Small intestine (tissue), 7 donors: ENCODE data around the gene POLN. TPM values are rescaled to one million over a fixed set of nuclear protein-coding genes. Genes with fewer than 3 reads are reported as not detected.

Experiments used
- DNase-seq, 2 donors: peaks; one replicate each; pipeline versions ENCODE4 v3.0.0 to v3.0.0-alpha.2; 2013
- FAIRE-seq: peaks from 2 replicates; lab custom pipeline; 2012; peaks lifted over from hg19 to GRCh38; lab: Jason Lieb, UNC
- H3K27ac ChIP-seq, 3 donors: one replicate each; pipeline ENCODE4 v1.5.1; 2013; ENCODE audit warnings: low read length in 2 of 3, mild to moderate bottlenecking in 2 of 3, control low read depth in 1 of 3, inconsistent platforms in 1 of 3, low read depth in 1 of 3, moderate library complexity in 1 of 3
- H3K27me3 ChIP-seq, 3 donors: one replicate each; pipeline ENCODE4 v1.6.1; 2013; ENCODE audit warnings: low read length in 3 of 3, inconsistent platforms in 1 of 3; ENCODE audit not compliant: control insufficient read depth in 3 of 3, insufficient read depth in 3 of 3
- H3K36me3 ChIP-seq, 3 donors: one replicate each; pipeline ENCODE4 v1.6.1; 2013; ENCODE audit warnings: low read length in 3 of 3, inconsistent platforms in 1 of 3, low read depth in 1 of 3, mild to moderate bottlenecking in 1 of 3, moderate library complexity in 1 of 3; ENCODE audit not compliant: control insufficient read depth in 3 of 3, insufficient read depth in 2 of 3
- H3K4me1 ChIP-seq, 3 donors: one replicate each; pipeline ENCODE4 v1.6.1; 2013; ENCODE audit warnings: low read length in 2 of 3, inconsistent platforms in 1 of 3, low read depth in 1 of 3, mild to moderate bottlenecking in 1 of 3, moderate library complexity in 1 of 3; ENCODE audit not compliant: control insufficient read depth in 3 of 3, insufficient read depth in 2 of 3
- H3K4me3 ChIP-seq, 3 donors: one replicate each; pipeline ENCODE4 v1.5.1; 2013; ENCODE audit warnings: low read length in 3 of 3, control low read depth in 1 of 3, inconsistent platforms in 1 of 3, low read depth in 1 of 3, mild to moderate bottlenecking in 1 of 3, moderate library complexity in 1 of 3
- H3K9me3 ChIP-seq, 2 donors: one replicate each; pipeline ENCODE4 v1.6.1; 2013; ENCODE audit warnings: low read depth in 1 of 2, low read length in 1 of 2; ENCODE audit not compliant: control insufficient read depth in 2 of 2, insufficient read depth in 1 of 2
- WGBS, 3 donors: extraction: QIAGEN DNeasy Blood & Tissue Kit; methylation state at CpG; one replicate each; pipeline ENCODE4 v1.1.7; 2013; 5-methylcytosine and 5-hydroxymethylcytosine counted together
- polyA plus RNA-seq, 4 donors: library from polyadenylated mRNA; stranded (reverse) in 3 of 4; unstranded in 1 of 4; fragments of 200-250 nt in 3 of 4; fragments of 120-200 nt in 1 of 4; gene quantifications; one replicate each; pipeline versions ENCODE4 v1.2.1 to v1.2.3, GENCODE V29; 2013
- donor health status: healthy with polysubstance abuse.
- donor health status: control.
- donor health status: control.
- donor health status: Bipolar disorder and iron deficiency.
- donor health status: healthy.

POLN gene
- polyA plus RNA-seq, 4 donors: 0.89 to 2.2 (median 1.2) TPM

DNA sequence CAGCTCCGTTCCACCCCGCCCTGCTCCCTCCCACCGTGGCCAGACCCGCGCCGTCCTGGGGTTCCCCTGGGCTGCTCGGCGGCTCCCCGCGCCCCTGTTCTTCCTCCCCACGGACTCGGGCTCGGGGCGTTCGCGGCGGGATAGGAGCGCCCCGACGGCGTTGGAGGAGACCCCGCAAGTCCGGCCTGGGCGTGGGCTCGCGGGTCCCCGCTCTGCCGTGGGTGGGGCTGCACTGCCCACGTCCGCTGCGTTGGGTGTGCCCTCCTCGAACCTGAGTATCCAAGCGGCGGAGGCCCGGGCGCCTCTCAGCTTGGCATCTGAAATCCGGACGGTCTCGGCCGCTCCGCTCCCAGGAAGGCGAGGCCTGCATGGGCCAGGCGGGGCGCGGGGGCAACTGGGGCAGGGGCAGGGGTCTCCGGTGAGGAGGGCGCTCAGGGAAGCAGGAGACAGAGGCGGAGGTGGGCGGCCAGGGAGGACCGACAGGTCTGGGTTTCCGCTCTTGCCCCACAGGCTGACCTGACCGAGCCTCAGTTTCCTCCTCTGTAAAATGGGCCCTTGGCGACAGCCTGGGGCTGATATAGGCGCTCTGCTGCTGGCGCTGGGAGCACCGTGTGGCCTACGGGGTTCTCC lies 194.8 kb downstream of the POLN start:
- 32 to 40% (median 35%) methylated on average over 37 to 57 of the region's 57 CpGs for WGBS, 3 donors
- no peak for DNase-seq
- Histone ChIP-seq H3K4me1 (no peaks in the 10 kb centered on the region), H3K27ac (no peak overlapping the region), H3K36me3 (peaks cover 0 to 3% (median 0%) of the 10 kb centered on the region in 3 donors), H3K4me3 (no peak overlapping the region), H3K9me3 (peaks cover 0 to 3% of the 10 kb centered on the region in 2 donors), H3K27me3 (peaks cover 0 to 38% (median 0%) of the 10 kb centered on the region in 3 donors)
- FAIRE-seq: no peak

DNA sequence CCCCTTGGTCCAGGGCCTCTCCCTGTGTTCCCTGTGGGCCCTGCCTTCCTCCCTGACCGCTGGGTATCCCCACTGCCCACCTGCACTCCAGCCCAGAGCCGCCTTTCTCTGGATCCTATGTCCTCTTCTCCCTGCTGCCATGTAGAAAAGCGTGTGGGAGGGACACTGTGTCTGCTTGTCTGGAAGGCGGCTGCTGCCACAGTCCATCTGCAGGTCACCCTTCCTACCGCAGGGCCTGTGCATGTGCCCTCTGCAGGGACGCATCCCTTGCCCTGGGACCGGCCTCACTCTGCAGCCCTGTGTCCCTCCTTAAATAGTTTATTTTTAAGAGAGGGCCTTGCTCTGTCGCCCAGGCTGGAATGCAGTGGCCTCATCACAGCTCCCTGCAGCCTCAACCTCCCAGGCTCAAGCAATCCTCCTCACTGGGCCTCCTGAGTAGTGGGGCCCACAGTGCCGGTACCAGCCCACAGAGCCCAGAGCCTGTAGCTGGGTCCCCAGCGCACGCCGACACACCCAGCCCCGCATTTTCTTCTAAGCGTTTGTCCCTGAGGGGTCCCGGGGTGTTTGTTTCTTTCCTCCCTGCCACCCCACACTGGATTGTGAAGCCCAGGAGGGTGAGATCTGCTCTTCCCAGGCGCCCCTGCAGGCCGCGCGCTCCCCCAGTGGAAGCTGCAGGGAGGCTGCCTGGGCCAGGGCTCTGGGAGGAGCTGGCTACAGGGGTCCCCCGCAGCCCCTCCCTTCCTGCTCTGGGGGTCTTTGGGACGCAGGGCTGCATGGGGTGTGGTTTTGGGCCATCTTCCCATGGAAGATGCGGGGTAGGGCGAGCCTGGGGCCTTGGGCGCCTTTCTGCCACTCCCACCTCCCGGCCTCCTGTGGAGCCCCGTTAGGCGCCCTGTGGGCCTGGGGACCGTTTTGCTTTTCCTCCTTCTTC lies 195.6 kb downstream of the POLN start:
- Histone ChIP-seq H3K36me3 (peaks cover 0 to 3% (median 0%) of the 10 kb centered on the region in 3 donors), H3K27ac (no peak overlapping the region), H3K4me1 (peaks cover 0 to 5% (median 0%) of the 10 kb centered on the region in 3 donors), H3K9me3 (peaks cover 0 to 3% of the 10 kb centered on the region in 2 donors), H3K4me3 (no peak overlapping the region), H3K27me3 (peaks cover 0 to 45% (median 2%) of the 10 kb centered on the region in 3 donors)
- no peak for DNase-seq
- 62 to 83% (median 75%) methylated on average over 19 to 28 of the region's 28 CpGs for WGBS, 3 donors
- no peak for FAIRE-seq

DNA sequence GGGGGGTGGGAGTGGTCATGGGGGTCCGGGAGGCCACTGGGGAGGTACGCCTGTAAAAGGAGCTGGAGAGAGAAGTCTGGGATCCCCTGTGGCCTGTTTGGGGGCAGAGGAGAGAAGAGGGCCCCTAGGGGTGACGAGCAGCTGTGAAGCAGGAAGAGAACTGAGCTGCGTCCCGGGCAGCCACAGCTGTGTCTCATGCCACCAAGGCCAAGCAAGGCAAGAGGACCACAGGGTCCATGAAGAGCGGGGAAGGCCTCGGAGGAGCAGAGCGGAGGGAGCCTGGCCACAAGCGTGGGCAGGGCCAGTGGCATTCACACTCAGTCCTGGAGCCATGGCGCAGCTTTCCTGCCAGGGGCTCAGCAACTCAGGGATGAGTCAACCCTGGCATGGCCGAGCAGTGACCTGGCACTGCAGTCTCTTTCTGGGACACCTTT lies 196.4 kb downstream of the POLN start:
- H3K27ac ChIP-seq: no peak overlapping the region
- 66 to 74% (median 68%) methylated on average over 11 of the region's 11 CpGs for WGBS, 3 donors
- H3K27me3 ChIP-seq: peaks cover 0 to 51% (median 2%) of the 10 kb centered on the region in 3 donors
- H3K4me1 ChIP-seq: peaks cover 0 to 5% (median 2%) of the 10 kb centered on the region in 3 donors
- H3K4me3 ChIP-seq: no peak overlapping the region
- peaks cover 0 to 3% of the 10 kb centered on the region in 2 donors for H3K9me3 ChIP-seq
- FAIRE-seq: no peak
- DNase-seq: no peak
- peaks cover 0 to 3% (median 0%) of the 10 kb centered on the region in 3 donors for H3K36me3 ChIP-seq

DNA sequence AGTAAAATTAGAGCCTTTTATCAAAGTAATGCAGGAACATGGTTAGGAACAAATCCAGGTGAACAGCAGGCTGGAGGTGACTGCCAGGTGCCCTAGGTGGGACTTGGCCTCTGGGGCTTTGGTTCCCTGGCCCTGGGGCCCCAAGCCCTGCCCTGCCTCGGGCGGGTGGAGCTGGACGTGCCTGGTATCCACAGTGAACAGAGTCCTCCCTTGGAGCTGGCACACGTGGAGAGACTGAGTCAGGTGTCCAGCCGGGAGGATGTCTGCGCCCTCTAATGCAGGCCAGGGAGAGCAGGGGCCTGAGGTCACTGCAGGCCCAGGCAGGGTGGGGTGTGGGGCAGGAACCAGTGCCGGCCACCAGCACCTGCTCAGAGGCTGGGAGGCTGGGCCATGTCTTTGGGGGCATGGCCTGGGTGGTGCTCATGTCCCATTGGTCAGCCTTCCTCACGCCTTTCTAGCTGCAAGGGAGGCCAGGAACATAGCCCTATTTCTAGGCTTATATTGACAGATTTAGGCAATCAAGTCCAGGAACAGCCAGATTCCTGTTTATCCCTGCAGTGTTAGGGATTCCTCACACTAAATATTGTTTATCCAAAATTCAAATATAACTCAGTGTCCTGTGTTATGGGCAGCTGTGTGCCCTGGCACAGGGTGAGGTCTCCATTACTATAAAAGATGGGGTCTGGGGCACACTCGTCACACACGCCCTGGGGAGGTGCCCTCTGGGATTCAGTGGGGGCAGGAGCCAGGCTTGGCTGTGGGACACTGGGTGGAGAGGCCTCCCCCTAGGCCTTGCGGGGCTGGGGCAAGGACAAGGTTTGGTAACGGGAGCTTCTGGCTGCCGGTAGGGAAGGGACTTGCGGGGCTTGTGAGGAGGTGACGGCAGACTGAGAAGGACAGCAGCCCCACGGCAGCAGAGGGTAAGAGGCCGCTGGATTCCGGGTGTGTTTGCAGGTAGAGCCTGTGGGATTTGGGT lies 197.1 kb downstream of the POLN start:
- WGBS, 3 donors: 80 to 88% (median 84%) methylated on average over 18 of the region's 18 CpGs
- H3K4me1 ChIP-seq: peaks cover 0 to 5% (median 2%) of the 10 kb centered on the region in 3 donors
- DNase-seq (no peak), FAIRE-seq (no peak)
- peaks cover 0 to 3% (median 0%) of the 10 kb centered on the region in 3 donors for H3K36me3 ChIP-seq
- peaks cover 0 to 54% (median 2%) of the 10 kb centered on the region in 3 donors for H3K27me3 ChIP-seq
- peaks cover 0 to 3% of the 10 kb centered on the region in 2 donors for H3K9me3 ChIP-seq
- no peak overlapping the region for H3K27ac ChIP-seq
- H3K4me3 ChIP-seq: no peak overlapping the region

DNA sequence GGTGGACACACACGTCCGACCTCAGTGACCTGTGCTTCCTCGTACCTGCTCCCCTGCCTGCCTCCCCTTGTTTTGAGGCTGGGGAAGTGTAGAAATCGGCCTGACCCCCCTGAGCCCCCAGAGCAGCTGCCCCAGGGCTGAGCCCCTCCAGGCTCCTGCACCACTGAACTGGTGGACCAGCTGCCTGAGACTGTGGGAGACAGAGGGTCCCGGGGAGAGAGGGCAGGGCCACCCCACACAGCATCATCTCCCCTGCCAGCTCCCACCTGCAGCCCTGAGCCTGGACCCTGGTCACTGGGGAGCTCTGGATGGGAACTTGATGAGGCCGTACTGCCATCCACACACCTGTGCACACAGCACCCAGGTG lies 197.8 kb downstream of the POLN start:
- Histone ChIP-seq H3K36me3 (peaks cover 0 to 3% (median 0%) of the 10 kb centered on the region in 3 donors), H3K4me3 (no peak overlapping the region), H3K4me1 (peaks cover 0 to 5% (median 2%) of the 10 kb centered on the region in 3 donors), H3K27me3 (peaks cover 0 to 52% (median 2%) of the 10 kb centered on the region in 3 donors), H3K9me3 (peaks cover 0 to 3% of the 10 kb centered on the region in 2 donors), H3K27ac (no peak overlapping the region)
- no peak for DNase-seq
- FAIRE-seq: no peak
- WGBS, 3 donors: 41 to 81% (median 61%) methylated on average over 6 of the region's 6 CpGs

DNA sequence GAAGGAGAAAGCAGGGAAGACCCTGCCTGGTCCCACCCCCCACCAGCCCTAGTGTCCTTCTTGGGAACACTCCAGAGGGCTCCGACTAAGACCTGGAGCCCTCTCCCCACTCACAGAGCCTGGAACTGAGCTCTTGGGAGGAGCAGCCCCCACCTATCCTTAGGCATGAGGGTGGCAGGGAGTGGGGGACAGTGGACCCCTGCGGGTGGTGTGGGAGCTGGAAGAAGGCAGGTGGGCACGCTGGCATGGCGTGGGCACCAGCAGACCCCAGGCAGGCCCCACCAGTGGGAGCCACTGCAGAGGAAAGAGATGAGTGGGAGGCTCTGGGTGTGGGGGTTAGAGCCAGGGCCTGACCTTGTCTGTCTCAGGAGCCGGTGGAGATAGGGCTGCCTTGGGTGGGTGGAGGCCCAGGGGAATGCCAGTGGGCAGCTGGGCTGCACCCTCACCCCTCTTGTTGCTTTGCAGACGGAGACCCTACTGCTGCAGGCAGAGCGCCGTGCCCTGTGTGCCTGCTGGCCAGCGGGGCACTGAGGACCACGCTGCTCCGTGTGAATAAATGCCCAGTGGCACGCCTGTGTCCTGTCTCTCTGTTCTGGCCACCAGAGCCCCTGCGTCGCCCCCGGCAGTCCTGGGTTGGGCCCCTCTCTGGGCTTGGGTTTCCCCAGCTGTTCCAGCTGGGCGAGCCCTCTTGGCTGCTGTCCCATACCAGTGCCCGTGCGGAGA lies 198.4 kb downstream of the POLN start:
- DNase-seq (no peak), FAIRE-seq (no peak)
- no peak overlapping the region for H3K4me3 ChIP-seq
- H3K27me3 ChIP-seq: peaks cover 0 to 54% (median 2%) of the 10 kb centered on the region in 3 donors
- WGBS, 3 donors: 70 to 89% (median 74%) methylated on average over 17 to 18 of the region's 18 CpGs
- H3K4me1 ChIP-seq: peaks cover 0 to 5% (median 2%) of the 10 kb centered on the region in 3 donors
- H3K9me3 ChIP-seq: peaks cover 0 to 3% of the 10 kb centered on the region in 2 donors
- no peak overlapping the region for H3K27ac ChIP-seq
- H3K36me3 ChIP-seq: peaks cover 0 to 3% (median 0%) of the 10 kb centered on the region in 3 donors

DNA sequence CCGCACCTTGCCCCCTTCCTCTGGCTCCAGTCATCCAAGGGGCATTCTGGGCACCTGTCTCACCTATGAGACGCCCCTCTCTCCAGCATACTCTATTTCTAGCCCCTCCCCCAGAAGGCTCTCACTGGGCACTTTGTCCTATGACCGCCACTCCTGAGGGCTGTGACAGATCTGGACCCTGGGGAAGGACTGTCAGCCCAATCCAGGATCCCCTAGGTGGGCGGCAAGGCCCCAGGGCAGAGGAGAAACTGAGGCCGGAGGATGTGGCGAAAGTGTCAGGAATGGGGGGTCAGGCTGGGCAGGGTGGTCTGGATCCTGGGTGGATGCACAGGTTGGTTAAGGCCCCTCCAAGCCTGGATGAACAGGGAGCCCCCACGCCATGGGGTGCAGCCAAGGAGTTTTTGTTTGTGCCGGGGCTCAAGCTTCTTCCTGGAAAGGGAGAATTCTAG lies 198.9 kb downstream of the POLN start:
- H3K9me3 ChIP-seq: peaks cover 0 to 3% of the 10 kb centered on the region in 2 donors
- H3K4me1 ChIP-seq: peaks cover 0 to 5% (median 2%) of the 10 kb centered on the region in 3 donors
- peaks cover 0 to 3% (median 0%) of the 10 kb centered on the region in 3 donors for H3K36me3 ChIP-seq
- FAIRE-seq: no peak
- 67 to 80% (median 69%) methylated on average over 8 of the region's 8 CpGs for WGBS, 3 donors
- no peak for DNase-seq
- H3K4me3 ChIP-seq: peak overlapping the region; percentile 10 to 78 (median 70)
- no peak overlapping the region for H3K27ac ChIP-seq
- peaks cover 0 to 51% (median 2%) of the 10 kb centered on the region in 3 donors for H3K27me3 ChIP-seq
